CD4-positive, alpha-beta T cell treated with Interleukin-21 for 1 hour (primary cell): ENCODE data around the gene METTL3.

Experiments
- DNase-seq: peaks from one replicate; pipeline ENCODE4 v3.0.0-alpha.2; 2020

The METTL3 gene

DNA sequence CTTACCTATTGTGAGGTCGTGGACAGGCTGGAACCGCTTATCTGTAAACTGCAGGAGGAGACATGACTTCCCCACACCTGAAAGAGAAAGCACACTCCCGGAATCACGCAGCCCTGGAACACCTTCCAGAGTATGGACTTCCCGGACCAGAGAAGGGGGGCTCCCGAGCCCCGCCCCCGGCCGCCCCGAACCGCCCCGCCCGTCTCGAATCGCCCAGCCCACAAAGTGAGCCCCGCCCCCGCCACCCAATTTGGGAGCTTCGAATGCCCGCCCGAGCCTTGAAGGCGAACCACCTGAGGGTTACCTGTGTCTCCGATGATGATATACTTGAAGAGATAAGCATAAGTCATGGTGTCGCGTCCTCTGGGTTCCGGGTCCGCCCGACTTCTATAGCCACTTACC lies 34.6 kb downstream of the METTL3 start:
- no peak for DNase-seq

DNA sequence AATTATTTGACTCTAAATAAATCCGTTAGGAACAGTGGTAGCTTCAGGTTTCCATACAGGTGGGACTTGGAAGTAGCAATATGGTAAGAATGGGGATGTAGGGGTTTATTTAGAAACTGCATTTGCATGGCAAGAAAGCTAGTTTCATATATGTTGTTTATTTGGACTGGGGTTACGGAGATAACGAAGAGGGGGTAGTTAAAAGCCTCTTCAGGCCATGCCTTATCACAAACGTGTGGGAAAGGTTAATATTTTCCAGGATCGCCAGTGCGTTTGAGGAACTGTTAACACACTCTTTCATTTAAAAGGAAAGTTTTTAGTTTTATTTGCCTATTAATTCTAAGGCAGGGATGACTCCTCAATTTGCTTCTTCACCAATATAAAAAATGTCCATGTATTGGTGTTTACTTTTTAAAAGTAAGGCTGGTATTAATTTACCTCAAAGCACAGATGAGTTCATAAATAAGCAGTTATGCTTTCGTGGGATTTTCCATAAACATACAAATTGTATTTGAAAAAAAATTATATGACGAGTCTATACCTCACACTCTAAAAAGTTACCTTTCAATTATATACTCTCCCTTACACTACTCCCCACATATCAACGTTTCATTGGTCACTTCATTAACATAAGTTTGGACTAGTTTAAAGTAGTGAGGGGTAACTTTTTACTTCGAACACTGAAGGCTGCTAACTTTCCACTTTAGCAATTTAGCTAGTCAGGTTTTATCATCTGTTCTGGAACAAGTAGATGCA lies 35.2 kb downstream of the METTL3 start:
- no peak for DNase-seq

DNA sequence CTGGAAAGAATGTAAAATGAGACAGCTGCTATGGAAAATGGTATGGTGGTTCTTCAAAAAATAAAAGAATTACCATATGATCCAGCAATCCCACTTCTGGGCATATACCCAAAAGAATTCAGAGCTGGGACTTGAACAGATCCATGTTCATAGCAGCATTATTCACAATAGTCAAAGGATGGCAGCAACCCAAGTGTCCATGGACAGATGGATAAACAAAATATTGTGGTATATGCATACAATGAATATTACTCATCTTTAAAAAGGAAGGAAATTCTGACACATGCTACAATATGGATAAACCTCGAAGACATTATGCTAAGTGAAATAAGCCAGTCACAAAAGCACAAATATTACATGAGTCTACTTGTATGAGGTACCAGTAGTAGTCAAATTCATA lies 43.5 kb downstream of the METTL3 start:
- DNase-seq = no peak

DNA sequence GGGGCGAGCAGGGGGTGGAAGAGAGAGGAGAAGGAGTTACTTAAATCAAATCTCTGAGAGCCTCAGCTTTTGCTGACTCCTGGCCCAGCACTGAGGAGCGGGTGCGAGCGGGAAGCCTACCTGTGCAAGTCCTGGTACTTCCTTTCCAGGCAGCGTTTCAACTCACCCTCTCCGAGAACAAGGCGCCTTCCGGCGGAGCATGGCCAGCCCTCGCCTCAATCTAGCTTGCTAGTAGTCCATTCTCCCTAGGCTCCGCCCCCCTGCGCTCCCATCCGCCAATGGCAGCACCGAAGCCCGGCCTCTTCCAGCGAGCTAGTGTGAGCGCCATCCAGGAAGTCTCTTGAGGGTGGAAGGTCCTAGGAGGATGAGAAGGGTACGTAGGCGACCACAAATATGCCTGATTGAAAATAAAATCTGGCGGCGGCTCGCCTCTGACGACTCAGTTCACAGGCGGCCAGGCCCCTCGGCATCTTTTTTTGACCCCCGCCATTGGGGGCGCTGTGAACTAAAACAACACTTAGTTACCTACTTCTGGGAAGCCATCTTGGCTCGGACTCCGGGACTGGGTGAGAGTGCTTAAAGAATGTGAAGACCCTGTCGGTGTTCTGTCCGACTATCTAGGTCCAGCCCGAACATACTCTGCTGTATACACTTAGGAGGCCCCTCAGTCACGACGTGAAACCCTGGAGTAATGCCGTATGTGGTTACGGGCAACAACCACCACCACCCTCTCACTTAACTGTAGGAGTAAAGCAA lies 55.0 kb downstream of the METTL3 start, which contains the start of gene CHD8:
CHD8 (minus strand) TSS at position 212 of the 756 bp plus-strand sequence. CDS start 24,480 bp downstream, outside the sequence.
- peak; percentile 100 for DNase-seq

DNA sequence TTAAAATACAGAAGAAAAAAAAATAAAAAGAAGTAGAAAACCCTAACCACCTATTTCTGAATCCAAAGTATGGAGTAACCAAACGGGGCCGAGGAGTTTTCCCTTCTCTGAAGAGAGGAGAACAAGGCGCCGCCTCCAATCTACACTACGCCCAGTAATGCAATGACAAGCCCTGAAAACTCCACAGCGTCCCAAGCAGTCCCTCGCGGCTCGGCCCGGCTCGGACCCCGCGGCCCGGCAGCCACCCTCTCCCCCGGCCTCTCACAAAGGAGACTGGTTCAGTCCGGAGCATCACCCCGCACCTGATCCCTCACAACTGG lies 55.6 kb downstream of the METTL3 start:
- no peak for DNase-seq

DNA sequence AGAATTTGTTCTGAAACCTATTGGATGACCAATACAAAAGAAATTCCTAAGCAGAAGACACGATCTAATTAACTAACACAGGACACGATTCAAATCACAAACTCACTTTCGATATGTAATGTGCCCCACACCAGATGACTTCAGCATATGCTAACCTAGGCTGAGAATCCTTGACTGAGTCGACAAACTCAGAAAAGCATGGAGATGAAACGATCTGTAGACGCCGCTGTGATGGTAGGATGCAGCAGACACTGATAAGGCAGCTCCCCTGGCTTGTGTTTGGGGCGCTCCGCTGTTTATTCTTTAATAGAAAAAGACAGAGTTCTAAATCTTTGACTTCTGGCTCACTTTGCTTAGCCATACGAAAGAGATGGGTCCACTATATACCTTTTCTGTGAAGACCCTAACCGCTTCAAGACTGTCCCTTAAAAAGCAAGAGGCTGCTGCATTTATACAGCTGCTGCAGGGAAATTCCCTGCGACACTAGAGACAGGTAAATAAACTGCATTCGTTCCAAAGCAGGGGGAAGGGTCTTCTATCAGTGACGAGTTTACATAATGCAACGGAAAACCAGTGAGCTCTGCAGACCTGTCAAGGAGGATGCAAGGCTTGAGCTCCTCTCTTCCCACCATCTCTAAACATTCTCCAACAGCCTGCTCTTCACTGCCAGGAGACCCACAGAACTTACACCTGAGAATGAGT lies 56.1 kb downstream of the METTL3 start:
- DNase-seq = peak; percentile 56

DNA sequence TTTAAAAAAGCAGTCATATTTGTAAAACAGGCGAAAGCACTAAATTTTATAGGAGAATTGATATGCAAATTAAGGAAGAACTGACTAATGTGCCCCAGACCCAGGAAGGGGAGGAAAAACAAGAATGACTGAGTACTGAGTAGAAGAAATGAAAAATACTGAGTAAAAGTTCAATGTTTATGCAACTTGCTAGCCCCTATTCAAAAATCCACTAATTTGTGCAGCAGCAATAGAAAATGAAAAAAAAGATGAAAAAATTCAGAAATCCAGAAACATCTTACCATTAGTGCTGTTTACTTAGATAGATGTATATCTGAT lies 61.3 kb downstream of the METTL3 start:
- no peak for DNase-seq
